ENCODE measurements around the gene SPSB1. TPM values are rescaled to one million over a fixed set of nuclear protein-coding genes. Genes with fewer than 3 reads are reported as not detected.
A peak's percentile ranks its signal among the peaks of the same experiment; 100 is the strongest.

Gene SPSB1
- total and polyA plus RNA-seq, 10 of the 15 experiments (the other 5 are each of a cell fraction or from before 2014, with no cell fraction given): 0.02 to 2.0 (median 0.90) TPM; not detected in 1

- FAIRE-seq (no peak), DNase-seq (ENCODE audit: low read depth, low spot score) (no peak), ATAC-seq (no peak)
- Histone ChIP-seq H3K4me3 (no peak overlapping the region), H3K79me2 (ENCODE audit: control insufficient read depth, insufficient read depth, low read length) (no peaks in the 10 kb centered on the region), H3K27ac (ENCODE audit: control insufficient read depth, insufficient read depth) (no peak overlapping the region), H3K36me3 (ENCODE audit: control insufficient read depth in 2 of 2, insufficient read depth in 2 of 2, low read length in 1 of 2) (no peaks in the 10 kb centered on the region), H2AFZ (ENCODE audit: control insufficient read depth, low read depth, low read length) (no peak overlapping the region), H3K27me3 (replicated peaks in 1 of 2; ENCODE audit: control insufficient read depth in 2 of 2, insufficient read depth in 2 of 2, low read length in 1 of 2) (no peaks in the 10 kb centered on the region), H3K9ac (ENCODE audit: control insufficient read depth, insufficient read depth, low read length) (no peak overlapping the region), H3K9me3 (replicated peaks; ENCODE audit: control insufficient read depth, insufficient read depth, low read length) (no peaks in the 10 kb centered on the region), H4K20me1 (ENCODE audit: control insufficient read depth, insufficient read depth) (no peaks in the 10 kb centered on the region), H3K4me1 (ENCODE audit: control insufficient read depth, insufficient read depth, low read length) (no peaks in the 10 kb centered on the region), H3K4me2 (ENCODE audit: control insufficient read depth, insufficient read depth) (no peak overlapping the region)
- TF ChIP-seq SPI1 (IDR thresholded peaks at IDR 0.05; ENCODE audit: borderline replicate concordance, insufficient read depth, low read depth, low read length): 0 out of 2 replicates have a peak, but pooled peaks have one; percentile 26
- no peak for TF ChIP-seq WRNIP1 (IDR thresholded peaks at IDR 0.05; ENCODE audit: borderline replicate concordance, low read depth, low read length)
- no peak for TF ChIP-seq E2F4 (IDR thresholded peaks at IDR 0.05; ENCODE audit: low read depth, low read length)
- RAD21 ChIA-PET (ENCODE audit: unreplicated experiment): interaction anchor here (1.4 kb wide), 1 partner anchor 11 kb away, joined by 4 read pairs; no protein-coding TSS in a partner anchor
- CTCF ChIA-PET: no interaction called here
- intact Hi-C loops (cut with micrococcal nuclease; ENCODE audit: unreplicated experiment): no loop called here
- POLR2A ChIA-PET: no interaction called here
- WGBS (ENCODE audit: insufficient coverage, insufficient replicate concordance, low lambda C conversion rate, missing lambda C conversion rate): 42% methylated on average over 6 of the region's 6 CpGs
- SMC1A ChIA-PET (ENCODE audit: uncharacterized antibody, unreplicated experiment): no interaction called here
- BruUV-seq (replicated peaks): no TSS peak
- in situ Hi-C loops (cut with MboI): no loop called here
These were observed 7.9 kb downstream of the SPSB1 start for GRCh38 chr1:9300573-9300972.

GRCh38 chr1:9302745-9303524 lies 10.2 kb downstream of the SPSB1 start:
- BruUV-seq (replicated peaks): no TSS peak
- TF ChIP-seq RAD51 (IDR thresholded peaks at IDR 0.05) (peak; percentile 62; the same call in 1 of the 2 replicates), CBX3 (IDR thresholded peaks at IDR 0.05; ENCODE audit: borderline replicate concordance, low read depth) (no peak), SREBF2 (IDR thresholded peaks at IDR 0.05; ENCODE audit: low read length) (no peak), IKZF1 (conservative IDR thresholded peaks at IDR 0.05) (0 out of 2 replicates have a peak, but pooled peaks have one; percentile 31), MEF2B (IDR thresholded peaks at IDR 0.05; ENCODE audit: partially characterized antibody, poor library complexity, severe bottlenecking) (peak; percentile 71), BHLHE40 (IDR thresholded peaks at IDR 0.05; ENCODE audit: borderline replicate concordance in 1 of 2, low read depth in 2 of 2, low read length in 1 of 2) (no peak)
- in situ Hi-C loops (cut with MboI): no loop called here
- Histone ChIP-seq H3K27me3 (replicated peaks in 1 of 2; ENCODE audit: control insufficient read depth in 2 of 2, insufficient read depth in 2 of 2, low read length in 1 of 2) (no peaks in the 10 kb centered on the region; a peak in 1 of 4 replicates), H3K9ac (ENCODE audit: control insufficient read depth, insufficient read depth, low read length) (no peak overlapping the region), H3K9me3 (replicated peaks; ENCODE audit: control insufficient read depth, insufficient read depth, low read length) (no peaks in the 10 kb centered on the region), H3K4me1 (ENCODE audit: control insufficient read depth, insufficient read depth, low read length) (no peaks in the 10 kb centered on the region), H3K27ac (ENCODE audit: control insufficient read depth, insufficient read depth) (no peak overlapping the region), H3K4me2 (ENCODE audit: control insufficient read depth, insufficient read depth) (no peak overlapping the region), H2AFZ (ENCODE audit: control insufficient read depth, low read depth, low read length) (no peak overlapping the region), H4K20me1 (ENCODE audit: control insufficient read depth, insufficient read depth) (no peaks in the 10 kb centered on the region), H3K79me2 (ENCODE audit: control insufficient read depth, insufficient read depth, low read length) (no peaks in the 10 kb centered on the region), H3K4me3 (no peak overlapping the region), H3K36me3 (ENCODE audit: control insufficient read depth in 2 of 2, insufficient read depth in 2 of 2, low read length in 1 of 2) (no peaks in the 10 kb centered on the region)
- ChIA-PET POLR2A (no interaction called here), CTCF (interaction anchor here (2.4 kb wide), 1 partner anchor 153 kb away, joined by 6 read pairs; no protein-coding TSS in a partner anchor), RAD21 (ENCODE audit: unreplicated experiment) (no interaction called here), SMC1A (ENCODE audit: uncharacterized antibody, unreplicated experiment) (interaction anchor here (1.6 kb wide), 1 partner anchor 188 kb away, joined by 4 read pairs; no protein-coding TSS in a partner anchor)
- FAIRE-seq (no peak), ATAC-seq (no peak), DNase-seq (ENCODE audit: low read depth, low spot score) (no peak)
- intact Hi-C loops (cut with micrococcal nuclease; ENCODE audit: unreplicated experiment): no loop called here
- WGBS (ENCODE audit: insufficient coverage, insufficient replicate concordance, low lambda C conversion rate, missing lambda C conversion rate): 5% methylated on average over 9 of the region's 9 CpGs

Data from GM12878 (cell line).